ENCODE data around the gene RNF183. TPM values are rescaled to one million over a fixed set of nuclear protein-coding genes. Genes with fewer than 3 reads are reported as not detected.

Gene RNF183
- total RNA-seq, 1 donor from 2014 or later: 0.16 TPM

DNA sequence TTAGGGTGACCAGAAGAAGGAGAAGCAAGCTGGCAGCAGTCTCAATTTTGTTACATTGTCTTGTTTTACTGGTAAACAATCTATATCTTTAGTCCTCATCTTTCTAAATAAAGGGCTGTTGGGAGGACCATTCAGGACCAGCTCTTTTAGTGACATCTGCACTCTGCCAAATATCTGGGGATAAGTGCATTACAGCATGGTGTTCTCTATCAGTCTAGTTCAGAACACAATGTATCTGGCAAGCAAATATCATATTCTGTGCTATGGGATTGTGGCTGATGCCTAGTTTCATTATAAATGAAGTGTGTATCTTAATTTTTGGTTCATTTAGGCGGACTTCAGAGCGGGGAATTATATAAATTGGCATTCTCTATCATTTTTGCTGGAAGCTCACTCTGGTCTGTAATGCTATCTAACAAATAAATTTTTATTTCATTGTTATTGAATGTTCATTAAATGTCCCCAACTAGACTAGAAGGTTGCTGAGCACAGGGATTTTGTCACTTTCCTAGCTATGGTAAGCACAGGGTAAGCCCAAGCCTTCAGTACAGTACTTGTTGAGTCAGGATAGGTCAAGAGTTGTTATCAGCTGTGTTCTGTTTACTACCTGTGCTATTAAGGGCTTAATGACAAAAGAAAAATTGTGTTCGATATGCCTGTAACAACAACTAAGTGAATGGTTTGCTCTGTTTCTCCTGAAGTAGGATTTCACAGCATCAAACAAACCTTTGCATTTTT lies 25.0 kb upstream of the RNF183 start:
- peaks cover 4% of the 10 kb centered on the region for H3K36me3 Mint-ChIP-seq
- H3K4me1 Mint-ChIP-seq: no peaks in the 10 kb centered on the region
- H3K27me3 Mint-ChIP-seq (ENCODE audit: low read depth): no peaks in the 10 kb centered on the region
- TF ChIP-seq, protein P1, sequence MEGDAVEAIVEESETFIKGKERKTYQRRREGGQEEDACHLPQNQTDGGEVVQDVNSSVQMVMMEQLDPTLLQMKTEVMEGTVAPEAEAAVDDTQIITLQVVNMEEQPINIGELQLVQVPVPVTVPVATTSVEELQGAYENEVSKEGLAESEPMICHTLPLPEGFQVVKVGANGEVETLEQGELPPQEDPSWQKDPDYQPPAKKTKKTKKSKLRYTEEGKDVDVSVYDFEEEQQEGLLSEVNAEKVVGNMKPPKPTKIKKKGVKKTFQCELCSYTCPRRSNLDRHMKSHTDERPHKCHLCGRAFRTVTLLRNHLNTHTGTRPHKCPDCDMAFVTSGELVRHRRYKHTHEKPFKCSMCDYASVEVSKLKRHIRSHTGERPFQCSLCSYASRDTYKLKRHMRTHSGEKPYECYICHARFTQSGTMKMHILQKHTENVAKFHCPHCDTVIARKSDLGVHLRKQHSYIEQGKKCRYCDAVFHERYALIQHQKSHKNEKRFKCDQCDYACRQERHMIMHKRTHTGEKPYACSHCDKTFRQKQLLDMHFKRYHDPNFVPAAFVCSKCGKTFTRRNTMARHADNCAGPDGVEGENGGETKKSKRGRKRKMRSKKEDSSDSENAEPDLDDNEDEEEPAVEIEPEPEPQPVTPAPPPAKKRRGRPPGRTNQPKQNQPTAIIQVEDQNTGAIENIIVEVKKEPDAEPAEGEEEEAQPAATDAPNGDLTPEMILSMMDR (IDR thresholded peaks at IDR 0.05; ENCODE audit: unreplicated experiment): no peak
- no peak overlapping the region for H3K27ac Mint-ChIP-seq
- no peak overlapping the region for H3K4me3 Mint-ChIP-seq
- H3K9me3 Mint-ChIP-seq: peaks cover 4% of the 10 kb centered on the region
- DNase-seq (ENCODE audit: low spot score in 2 of 2, unreplicated experiment in 2 of 2): no peak

DNA sequence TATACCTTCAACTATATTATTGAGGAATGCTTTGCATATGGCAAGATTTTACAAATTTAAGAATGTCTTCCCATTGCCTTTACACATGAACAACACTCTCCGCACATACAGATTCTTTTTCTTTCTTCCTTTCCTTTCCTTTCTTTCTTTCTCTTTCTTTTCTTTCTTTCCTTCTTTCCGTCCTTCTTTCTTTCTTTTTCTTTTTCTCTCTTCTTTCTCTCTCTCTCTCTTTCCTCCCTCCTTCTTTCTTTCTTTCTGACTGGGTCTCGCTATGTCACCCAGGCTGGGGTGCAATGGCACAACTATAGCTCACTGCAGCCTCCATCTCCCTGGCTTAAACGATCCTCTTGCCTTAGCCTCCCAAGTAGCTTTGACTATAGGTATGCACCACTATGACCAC lies 23.1 kb upstream of the RNF183 start:
- H3K9me3 Mint-ChIP-seq: no peaks in the 10 kb centered on the region
- H3K27me3 Mint-ChIP-seq (ENCODE audit: low read depth): no peaks in the 10 kb centered on the region
- H3K4me3 Mint-ChIP-seq: no peak overlapping the region
- DNase-seq (ENCODE audit: low spot score in 2 of 2, unreplicated experiment in 2 of 2): no peak
- H3K4me1 Mint-ChIP-seq: no peaks in the 10 kb centered on the region
- TF ChIP-seq, protein P1 (IDR thresholded peaks at IDR 0.05; ENCODE audit: unreplicated experiment): no peak
- H3K27ac Mint-ChIP-seq: no peak overlapping the region
- H3K36me3 Mint-ChIP-seq: no peaks in the 10 kb centered on the region

DNA sequence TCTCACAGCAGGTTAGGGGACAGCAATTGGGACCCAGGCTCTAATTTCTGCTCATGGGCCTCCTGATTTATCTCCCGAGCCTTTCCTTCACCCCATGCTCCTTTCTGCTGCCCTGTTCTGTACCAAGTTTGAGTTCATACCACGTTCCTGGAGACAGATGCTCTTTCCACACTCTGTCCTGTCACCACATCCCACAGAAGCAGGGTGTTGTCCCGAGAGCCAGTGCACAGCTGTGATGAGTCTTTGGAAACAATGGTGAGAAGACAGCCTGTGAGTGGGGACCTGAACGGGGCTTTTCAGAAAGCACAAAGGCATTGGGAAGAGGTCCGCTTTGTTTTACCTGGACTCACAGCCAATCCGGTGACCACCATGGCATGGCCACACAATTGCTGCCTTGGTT lies 19.5 kb upstream of the RNF183 start:
- H3K9me3 Mint-ChIP-seq: no peaks in the 10 kb centered on the region
- H3K27ac Mint-ChIP-seq: no peak overlapping the region
- TF ChIP-seq, protein P1 (IDR thresholded peaks at IDR 0.05; ENCODE audit: unreplicated experiment): no peak
- H3K4me1 Mint-ChIP-seq: no peaks in the 10 kb centered on the region
- no peaks in the 10 kb centered on the region for H3K27me3 Mint-ChIP-seq (ENCODE audit: low read depth)
- DNase-seq (ENCODE audit: low spot score in 2 of 2, unreplicated experiment in 2 of 2): no peak
- H3K36me3 Mint-ChIP-seq: peaks cover 9% of the 10 kb centered on the region
- no peak overlapping the region for H3K4me3 Mint-ChIP-seq

DNA sequence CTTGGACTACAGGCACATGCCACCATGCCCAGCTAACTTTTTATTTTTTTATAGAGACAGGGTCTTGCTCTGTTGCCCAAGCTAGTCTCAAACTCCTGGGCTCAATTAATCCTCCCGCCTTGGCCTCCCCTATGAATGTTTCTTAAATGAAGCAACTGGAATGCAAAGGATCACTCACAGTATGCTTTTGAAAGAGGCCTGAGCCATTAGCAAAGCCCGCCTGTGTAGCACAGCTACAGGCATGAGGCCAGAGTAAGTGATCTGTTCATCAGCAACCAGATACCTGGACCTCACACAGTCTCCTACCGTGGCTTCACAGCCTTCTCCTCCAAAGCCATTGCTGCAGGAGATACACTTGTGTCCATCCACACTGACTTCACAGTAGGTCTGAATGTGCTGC lies 16.9 kb upstream of the RNF183 start:
- no peaks in the 10 kb centered on the region for H3K9me3 Mint-ChIP-seq
- peaks cover 17% of the 10 kb centered on the region for H3K36me3 Mint-ChIP-seq
- no peak overlapping the region for H3K4me3 Mint-ChIP-seq
- no peaks in the 10 kb centered on the region for H3K4me1 Mint-ChIP-seq
- H3K27ac Mint-ChIP-seq: no peak overlapping the region
- TF ChIP-seq, protein P1 (IDR thresholded peaks at IDR 0.05; ENCODE audit: unreplicated experiment): no peak
- no peak for DNase-seq (ENCODE audit: low spot score in 2 of 2, unreplicated experiment in 2 of 2)
- H3K27me3 Mint-ChIP-seq (ENCODE audit: low read depth): no peaks in the 10 kb centered on the region

DNA sequence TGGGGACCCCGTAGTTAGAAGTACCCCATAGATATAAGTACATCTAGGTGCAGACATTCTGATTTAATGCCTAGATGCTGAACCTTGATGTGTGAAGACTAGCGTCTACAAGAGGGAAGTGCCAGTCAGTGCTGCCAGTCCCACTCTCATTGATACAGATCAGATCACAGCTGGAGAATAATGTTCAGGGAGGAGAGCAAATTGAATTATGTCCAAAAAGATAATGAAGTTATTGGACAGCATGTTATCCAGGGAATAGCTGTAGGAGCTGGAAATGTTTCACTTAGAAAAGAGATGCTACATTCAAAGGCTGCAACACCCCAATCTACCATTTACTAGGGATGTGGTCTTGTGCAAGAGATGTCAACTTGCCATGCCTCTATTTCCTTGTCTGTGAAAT lies 15.9 kb upstream of the RNF183 start:
- Mint-ChIP-seq H3K27ac (no peak overlapping the region), H3K4me3 (no peak overlapping the region), H3K36me3 (peaks cover 17% of the 10 kb centered on the region), H3K4me1 (no peaks in the 10 kb centered on the region), H3K9me3 (no peaks in the 10 kb centered on the region), H3K27me3 (ENCODE audit: low read depth) (no peaks in the 10 kb centered on the region)
- TF ChIP-seq, protein P1 (IDR thresholded peaks at IDR 0.05; ENCODE audit: unreplicated experiment): no peak
- no peak for DNase-seq (ENCODE audit: low spot score in 2 of 2, unreplicated experiment in 2 of 2)
